Stimulated activated CD8-positive, alpha-beta memory T cell treated with anti-CD3 and anti-CD28 coated beads, Interleukin-7, amount 100 ng/mL, for 24 hours (primary cell): Measurements from ENCODE around the gene CYB5D1.
"Not testable (repeated sequence)": the region's sequence is repeated elsewhere in the genome, so short reads cannot be mapped to it uniquely, and the experiment has no call there.

Experiments used
- DNase-seq: peaks from one replicate; pipeline ENCODE4 v3.0.0-alpha.2; 2020; ENCODE audit warnings: low read depth

CYB5D1 gene, protein sequence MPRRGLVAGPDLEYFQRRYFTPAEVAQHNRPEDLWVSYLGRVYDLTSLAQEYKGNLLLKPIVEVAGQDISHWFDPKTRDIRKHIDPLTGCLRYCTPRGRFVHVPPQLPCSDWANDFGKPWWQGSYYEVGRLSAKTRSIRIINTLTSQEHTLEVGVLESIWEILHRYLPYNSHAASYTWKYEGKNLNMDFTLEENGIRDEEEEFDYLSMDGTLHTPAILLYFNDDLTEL

GRCh38 chr17:7857713-7858521, at the start of gene CYB5D1:
Gene CYB5D1, plus strand, starts transcription at chr17:7858003. Its CDS starts 132 bp downstream, at chr17:7858135.
- DNase-seq = no peak

- DNase-seq = no peak
Observed at GRCh38 chr17:7809086-7809790, 48.6 kb upstream of the CYB5D1 start.

DNA sequence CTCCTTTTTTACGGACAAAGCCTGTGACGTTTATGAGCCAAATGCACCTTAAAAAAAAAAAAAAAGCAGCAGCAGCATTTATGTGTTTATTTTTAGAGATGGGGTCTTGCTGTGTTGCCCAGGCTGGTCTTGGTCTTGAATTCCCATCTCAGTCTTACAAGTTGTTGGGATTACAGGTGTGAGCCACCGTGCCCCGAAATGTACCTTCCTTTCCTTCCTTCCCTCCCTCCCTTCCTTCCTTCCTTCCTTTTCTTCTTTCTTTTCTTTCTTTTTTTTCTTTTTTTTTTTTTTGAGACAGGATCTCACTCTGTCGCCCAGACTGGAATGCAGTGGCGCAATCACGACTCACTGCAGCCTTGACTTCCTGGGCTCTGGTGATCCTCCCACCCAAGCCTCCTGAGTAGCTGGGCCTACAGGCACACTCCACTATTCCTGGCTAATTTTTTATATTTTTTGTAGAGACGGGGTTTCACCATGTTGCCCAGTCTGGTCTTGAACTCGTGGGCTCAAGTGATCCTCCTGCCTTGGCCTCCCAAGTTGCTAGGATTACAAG, 47.9 kb upstream of the CYB5D1 start:
- not testable (repeated sequence) for DNase-seq

- DNase-seq = no peak
Observed at GRCh38 chr17:7811251-7811650, 46.6 kb upstream of the CYB5D1 start.

DNA sequence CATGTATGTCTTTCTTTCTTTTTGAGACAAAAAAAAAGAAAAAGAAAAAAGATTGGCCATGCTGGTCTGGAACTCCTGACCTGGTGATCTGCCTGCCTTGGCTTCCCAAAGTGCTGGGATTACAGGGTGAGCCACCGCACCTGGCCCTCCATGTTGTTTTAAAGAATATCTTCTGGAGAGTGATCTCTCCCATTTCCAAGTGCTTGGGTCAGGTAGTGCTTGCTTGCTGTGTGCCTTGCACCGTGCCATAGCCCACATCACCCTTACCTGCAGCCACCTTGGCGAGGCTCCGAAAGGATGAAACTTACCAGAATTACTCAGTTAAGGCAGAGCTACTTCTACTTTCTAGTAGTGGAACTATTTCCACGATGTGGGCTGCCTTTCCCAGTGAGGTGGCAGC, 42.8 kb upstream of the CYB5D1 start:
- DNase-seq = no peak

GRCh38 chr17:7816926-7817642, 40.7 kb upstream of the CYB5D1 start:
- no peak for DNase-seq

GRCh38 chr17:7817643-7817964, 40.2 kb upstream of the CYB5D1 start:
- DNase-seq = no peak

GRCh38 chr17:7818026-7818425, 39.8 kb upstream of the CYB5D1 start:
- DNase-seq = no peak

GRCh38 chr17:7818746-7819645, 38.8 kb upstream of the CYB5D1 start:
- no peak for DNase-seq

- no peak for DNase-seq
Observed at GRCh38 chr17:7820231-7820630, 37.6 kb upstream of the CYB5D1 start.

GRCh38 chr17:7822126-7822525, 35.7 kb upstream of the CYB5D1 start:
- no peak for DNase-seq

GRCh38 chr17:7823581-7824001, 34.2 kb upstream of the CYB5D1 start:
- DNase-seq = no peak

GRCh38 chr17:7824021-7824924, 33.5 kb upstream of the CYB5D1 start:
- no peak for DNase-seq

- DNase-seq = no peak
Observed at GRCh38 chr17:7825206-7825990, 32.4 kb upstream of the CYB5D1 start.

DNA sequence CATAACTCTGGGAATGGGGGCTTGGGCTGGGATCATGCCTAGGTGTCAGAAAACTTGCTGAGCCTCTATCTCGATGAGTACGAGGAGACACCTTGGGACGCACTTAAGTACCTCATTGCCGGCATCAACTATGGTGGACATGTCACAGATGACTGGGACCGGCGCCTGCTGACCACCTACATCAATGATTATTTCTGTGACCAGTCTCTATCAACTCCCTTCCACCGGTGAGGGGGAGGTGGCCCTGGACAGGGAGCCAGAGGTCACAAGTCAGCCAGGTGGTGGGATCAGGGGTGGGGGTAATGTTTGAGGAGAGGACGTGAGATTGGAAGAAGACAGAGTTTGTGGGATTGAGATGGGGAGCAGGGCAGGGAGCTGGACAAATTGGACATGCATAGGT, 27.2 kb upstream of the CYB5D1 start:
- DNase-seq = no peak

DNA sequence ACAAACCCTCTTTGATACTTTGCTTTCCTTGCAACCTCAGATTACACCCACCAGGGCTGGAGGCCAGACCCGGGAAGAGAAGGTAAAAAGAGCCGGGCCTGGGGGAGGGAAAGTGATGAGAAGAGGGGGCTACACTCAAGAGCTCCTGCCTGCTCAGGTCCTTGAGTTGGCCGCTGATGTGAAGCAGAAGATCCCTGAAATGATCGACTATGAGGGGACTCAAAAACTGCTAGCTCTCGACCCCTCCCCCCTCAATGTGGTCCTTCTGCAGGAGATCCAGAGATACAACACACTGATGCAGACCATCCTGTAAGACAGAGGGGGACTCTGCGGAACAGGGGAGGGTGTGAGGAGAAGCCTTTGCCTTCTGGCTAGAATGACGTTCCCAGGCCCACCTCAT, 26.6 kb upstream of the CYB5D1 start:
- no peak for DNase-seq

DNA sequence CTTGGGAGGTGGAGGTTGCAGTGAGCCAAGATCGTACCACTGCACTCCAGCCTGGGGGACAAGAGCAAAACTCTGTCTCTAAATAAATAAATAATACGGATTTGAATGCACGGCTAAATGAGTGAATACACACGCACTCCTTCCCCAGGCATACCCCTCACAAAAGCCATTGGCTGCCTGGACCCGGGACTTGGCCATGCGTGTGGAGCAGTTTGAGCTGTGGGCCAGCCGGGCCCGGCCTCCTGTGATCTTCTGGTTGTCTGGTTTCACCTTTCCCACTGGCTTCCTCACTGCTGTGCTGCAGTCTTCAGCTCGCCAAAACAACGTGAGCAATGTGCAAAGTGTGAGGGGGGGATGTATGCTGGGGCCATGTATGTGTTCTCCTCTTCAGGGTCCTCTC, 25.4 kb upstream of the CYB5D1 start:
- no peak for DNase-seq

- DNase-seq = no peak
Observed at GRCh38 chr17:7833011-7833794, 24.6 kb upstream of the CYB5D1 start.
